ENCODE measurements around the gene ADAR.
"Not testable (repeated sequence)": the region's sequence is repeated elsewhere in the genome, so short reads cannot be mapped to it uniquely, and the experiment has no call there.

Gene ADAR, protein sequence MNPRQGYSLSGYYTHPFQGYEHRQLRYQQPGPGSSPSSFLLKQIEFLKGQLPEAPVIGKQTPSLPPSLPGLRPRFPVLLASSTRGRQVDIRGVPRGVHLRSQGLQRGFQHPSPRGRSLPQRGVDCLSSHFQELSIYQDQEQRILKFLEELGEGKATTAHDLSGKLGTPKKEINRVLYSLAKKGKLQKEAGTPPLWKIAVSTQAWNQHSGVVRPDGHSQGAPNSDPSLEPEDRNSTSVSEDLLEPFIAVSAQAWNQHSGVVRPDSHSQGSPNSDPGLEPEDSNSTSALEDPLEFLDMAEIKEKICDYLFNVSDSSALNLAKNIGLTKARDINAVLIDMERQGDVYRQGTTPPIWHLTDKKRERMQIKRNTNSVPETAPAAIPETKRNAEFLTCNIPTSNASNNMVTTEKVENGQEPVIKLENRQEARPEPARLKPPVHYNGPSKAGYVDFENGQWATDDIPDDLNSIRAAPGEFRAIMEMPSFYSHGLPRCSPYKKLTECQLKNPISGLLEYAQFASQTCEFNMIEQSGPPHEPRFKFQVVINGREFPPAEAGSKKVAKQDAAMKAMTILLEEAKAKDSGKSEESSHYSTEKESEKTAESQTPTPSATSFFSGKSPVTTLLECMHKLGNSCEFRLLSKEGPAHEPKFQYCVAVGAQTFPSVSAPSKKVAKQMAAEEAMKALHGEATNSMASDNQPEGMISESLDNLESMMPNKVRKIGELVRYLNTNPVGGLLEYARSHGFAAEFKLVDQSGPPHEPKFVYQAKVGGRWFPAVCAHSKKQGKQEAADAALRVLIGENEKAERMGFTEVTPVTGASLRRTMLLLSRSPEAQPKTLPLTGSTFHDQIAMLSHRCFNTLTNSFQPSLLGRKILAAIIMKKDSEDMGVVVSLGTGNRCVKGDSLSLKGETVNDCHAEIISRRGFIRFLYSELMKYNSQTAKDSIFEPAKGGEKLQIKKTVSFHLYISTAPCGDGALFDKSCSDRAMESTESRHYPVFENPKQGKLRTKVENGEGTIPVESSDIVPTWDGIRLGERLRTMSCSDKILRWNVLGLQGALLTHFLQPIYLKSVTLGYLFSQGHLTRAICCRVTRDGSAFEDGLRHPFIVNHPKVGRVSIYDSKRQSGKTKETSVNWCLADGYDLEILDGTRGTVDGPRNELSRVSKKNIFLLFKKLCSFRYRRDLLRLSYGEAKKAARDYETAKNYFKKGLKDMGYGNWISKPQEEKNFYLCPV

DNA sequence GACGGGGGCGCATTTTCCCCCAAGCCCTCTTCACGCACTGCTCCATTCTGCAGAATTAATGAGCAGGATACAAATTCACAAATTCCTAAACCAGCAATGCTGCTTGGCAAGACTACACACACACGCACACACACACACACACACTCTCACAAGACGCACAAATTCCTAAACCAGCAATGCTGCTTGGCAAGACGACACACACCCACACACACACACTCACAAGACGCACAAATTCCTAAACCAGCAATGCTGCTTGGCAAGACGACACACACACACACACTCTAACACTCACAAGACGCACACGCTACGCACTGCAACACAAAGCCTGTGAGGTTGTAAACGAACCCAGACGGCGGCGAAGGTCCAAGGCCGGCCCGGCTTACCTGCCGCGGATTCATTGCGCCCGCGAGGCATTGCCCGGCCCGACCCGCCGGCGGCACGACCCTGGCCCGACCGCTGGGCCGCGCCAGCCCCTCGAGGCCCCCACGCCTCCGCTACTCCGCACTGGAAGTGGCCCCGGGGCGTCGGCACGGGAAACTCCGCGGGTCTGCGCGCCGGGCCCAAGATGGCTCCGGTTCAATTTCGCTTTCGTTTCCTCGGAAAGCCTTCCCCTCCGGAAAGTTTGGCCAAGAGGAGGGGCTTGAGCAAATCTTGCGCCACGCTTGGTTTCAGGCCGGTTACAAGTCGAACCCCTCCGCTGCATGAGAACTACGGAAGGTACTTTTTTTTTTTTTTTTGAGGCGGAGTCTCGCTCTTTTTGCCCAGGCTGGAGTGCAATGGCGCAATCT, at the start of gene ADAR:
Gene ADAR (minus strand): TSS at position 578 of the 788 bp plus-strand sequence. CDS start 180 bp downstream, at position 398.
- no peaks in the 10 kb centered on the region for H3K9me3 Mint-ChIP-seq
- peaks cover 74% of the 10 kb centered on the region for H3K4me1 Mint-ChIP-seq
- ATAC-seq (peak; percentile 90), DNase-seq (ENCODE audit: low spot score in 2 of 2) (peak; percentile 77 to 97)
- peaks cover 58% of the 10 kb centered on the region for H3K36me3 Mint-ChIP-seq
- peak within 1 kb of the TSS; percentile 99 for H3K27ac Mint-ChIP-seq
- peak within 1 kb of the TSS; percentile 87 for H3K4me3 Mint-ChIP-seq

DNA sequence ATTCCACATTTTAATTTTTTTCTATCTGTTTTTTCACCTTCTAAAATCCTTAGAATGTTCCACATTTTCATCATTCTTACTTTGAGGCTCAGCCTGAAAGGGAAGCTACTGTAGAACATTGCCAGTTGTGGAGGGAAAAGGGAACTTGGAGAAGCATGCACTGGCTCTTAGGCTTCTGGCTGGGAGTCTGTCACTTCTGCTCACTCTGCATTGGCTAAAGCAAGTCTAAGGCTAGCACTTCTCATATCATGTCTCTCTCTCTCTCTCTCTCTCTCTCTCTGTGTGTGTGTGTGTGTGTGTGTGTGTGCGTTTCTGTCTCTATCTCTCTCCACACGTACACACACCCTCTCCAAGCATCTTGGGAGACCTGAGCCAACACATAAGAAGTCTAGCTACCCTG, 49.6 kb upstream of the ADAR start:
- H3K4me1 Mint-ChIP-seq = no peaks in the 10 kb centered on the region
- H3K4me3 Mint-ChIP-seq = no peak overlapping the region
- no peak overlapping the region for H3K27ac Mint-ChIP-seq
- H3K36me3 Mint-ChIP-seq = no peaks in the 10 kb centered on the region
- no peaks in the 10 kb centered on the region for H3K9me3 Mint-ChIP-seq
- ATAC-seq = no peak
- DNase-seq (ENCODE audit: low spot score in 2 of 2) = no peak

DNA sequence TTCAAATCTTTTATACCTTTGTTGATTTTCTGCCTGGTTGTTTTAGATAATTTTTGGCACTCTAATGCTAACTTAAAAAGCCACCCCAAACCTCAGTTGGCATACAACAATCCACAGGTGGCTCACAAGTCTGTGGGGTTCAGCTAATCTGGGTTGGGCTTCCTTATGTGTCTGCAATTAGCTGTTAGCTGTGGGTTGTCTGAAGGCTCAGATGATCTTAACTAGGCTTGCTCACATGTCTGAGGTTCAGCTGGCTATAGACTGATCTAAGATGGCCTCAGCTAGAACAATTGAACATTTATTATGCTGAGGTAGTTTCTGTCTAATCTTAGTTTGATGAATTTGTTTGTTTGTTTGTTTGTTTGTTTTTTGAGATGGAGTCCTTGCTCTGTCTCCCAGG, 44.9 kb upstream of the ADAR start:
- DNase-seq (ENCODE audit: low spot score in 2 of 2) (no peak), ATAC-seq (no peak)
- H3K4me1 Mint-ChIP-seq = no peaks in the 10 kb centered on the region
- no peak overlapping the region for H3K27ac Mint-ChIP-seq
- H3K36me3 Mint-ChIP-seq = no peaks in the 10 kb centered on the region
- no peaks in the 10 kb centered on the region for H3K9me3 Mint-ChIP-seq
- H3K4me3 Mint-ChIP-seq = no peak overlapping the region

DNA sequence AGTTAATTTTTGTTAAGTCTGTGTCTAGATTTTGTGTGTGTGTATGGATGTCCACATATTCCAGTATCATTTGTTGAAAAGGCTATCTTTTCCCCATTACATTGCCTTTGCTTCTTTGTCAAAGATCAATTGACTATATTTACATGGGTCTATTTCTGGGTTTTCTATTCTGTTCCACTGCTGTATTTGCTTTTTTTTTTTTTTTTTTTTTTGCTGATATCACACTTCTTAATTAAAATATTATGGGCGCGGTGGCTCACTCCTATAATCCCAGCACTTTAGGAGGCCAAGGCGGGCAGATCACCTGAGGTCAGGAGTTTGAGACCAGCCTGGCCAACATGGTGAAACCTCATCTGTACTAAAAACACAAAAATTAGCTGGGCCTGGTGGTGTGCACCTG, 36.7 kb upstream of the ADAR start:
- not testable (repeated sequence) for DNase-seq (ENCODE audit: low spot score in 2 of 2); H3K27ac Mint-ChIP-seq; H3K36me3 Mint-ChIP-seq; H3K4me1 Mint-ChIP-seq; H3K4me3 Mint-ChIP-seq; ATAC-seq; H3K9me3 Mint-ChIP-seq

DNA sequence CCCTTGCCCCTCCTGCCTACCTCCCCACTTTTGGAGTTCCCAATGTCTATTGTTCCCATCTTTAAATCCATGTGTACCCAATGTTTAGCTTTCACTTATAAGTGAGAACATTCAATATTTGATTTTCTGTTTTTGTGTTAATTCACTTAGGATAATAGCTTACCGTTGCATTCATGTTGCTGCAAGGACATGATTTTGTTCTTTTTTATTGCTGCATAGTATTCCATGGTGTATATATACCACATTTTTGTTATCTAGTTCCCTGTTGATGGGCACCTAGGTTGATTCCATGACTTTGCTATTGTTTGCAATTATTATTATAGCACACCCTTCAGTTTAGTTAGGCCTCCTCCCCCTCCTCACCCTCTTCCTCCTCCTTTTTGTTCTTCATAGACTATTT, 33.5 kb upstream of the ADAR start:
- H3K9me3 Mint-ChIP-seq = peaks cover 6% of the 10 kb centered on the region
- no peak overlapping the region for H3K27ac Mint-ChIP-seq
- ATAC-seq (no peak), DNase-seq (ENCODE audit: low spot score in 2 of 2) (no peak)
- no peak overlapping the region for H3K4me3 Mint-ChIP-seq
- H3K4me1 Mint-ChIP-seq = no peaks in the 10 kb centered on the region
- no peaks in the 10 kb centered on the region for H3K36me3 Mint-ChIP-seq

DNA sequence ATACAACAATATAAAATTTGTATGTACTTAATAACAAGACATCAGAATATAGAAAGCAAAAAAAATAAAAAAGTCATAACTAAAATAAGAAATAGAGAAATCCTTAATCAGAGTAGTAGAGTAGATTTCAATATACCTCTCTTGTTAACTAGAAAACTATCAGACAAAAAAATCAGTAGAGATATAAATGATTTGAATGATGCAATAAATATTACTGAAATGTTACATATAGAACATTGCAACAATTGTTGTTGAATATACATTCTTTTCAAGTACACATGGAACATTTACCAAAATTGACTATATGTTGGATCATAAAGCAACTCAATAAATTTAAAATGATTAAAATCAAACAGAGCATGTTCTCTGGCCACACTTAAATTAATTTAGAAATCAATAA, 31.9 kb upstream of the ADAR start:
- Mint-ChIP-seq H3K9me3 (peaks cover 6% of the 10 kb centered on the region), H3K4me1 (no peaks in the 10 kb centered on the region)
- ATAC-seq = no peak

DNA sequence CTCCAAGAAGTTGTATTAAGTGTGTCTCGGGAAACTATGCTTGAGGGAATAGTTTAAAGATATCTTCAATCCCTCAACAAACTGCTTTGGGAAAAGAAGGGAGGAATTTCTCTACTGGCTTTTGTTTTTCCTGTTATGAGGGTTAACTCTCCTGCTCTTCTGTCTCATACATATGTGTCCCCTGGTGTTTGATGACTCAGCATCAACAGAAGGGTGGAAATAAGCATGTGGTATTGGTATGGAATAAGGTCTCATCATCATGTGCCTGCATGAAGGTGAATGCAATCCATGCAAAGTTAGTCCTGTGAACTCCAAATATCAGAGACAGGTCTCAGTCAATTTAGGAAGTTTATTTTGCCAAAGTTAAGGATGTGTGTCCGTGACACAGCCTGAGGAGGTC, 27.2 kb upstream of the ADAR start:
- H3K4me1 Mint-ChIP-seq = no peaks in the 10 kb centered on the region
- H3K9me3 Mint-ChIP-seq = peaks cover 6% of the 10 kb centered on the region
- ATAC-seq (no peak), DNase-seq (ENCODE audit: low spot score in 2 of 2) (no peak)
- no peak overlapping the region for H3K4me3 Mint-ChIP-seq
- no peaks in the 10 kb centered on the region for H3K36me3 Mint-ChIP-seq
- H3K27ac Mint-ChIP-seq = no peak overlapping the region

More for the DNA sequence above, 31.9 kb upstream of the ADAR start:
- Mint-ChIP-seq H3K27ac (no peak overlapping the region), H3K4me3 (no peak overlapping the region), H3K36me3 (no peaks in the 10 kb centered on the region)
- no peak for DNase-seq (ENCODE audit: low spot score in 2 of 2)

DNA sequence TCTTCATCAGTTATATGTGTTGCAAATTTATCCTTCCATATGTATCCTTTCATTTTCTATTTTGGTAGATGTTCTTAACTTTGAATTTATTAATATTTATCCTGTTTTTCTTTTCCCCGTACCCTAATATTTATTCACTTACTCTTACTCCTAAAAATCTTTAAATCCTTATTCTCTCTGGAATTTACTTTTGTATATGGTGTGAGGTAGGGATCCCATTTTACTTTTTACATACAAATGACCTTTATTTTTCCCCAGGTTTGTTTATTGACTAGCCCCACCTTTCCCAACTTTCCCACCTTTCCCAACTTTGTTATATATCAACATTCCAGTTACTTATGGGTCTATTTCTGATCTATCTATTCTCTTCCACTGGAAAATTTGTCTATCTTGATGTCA, 21.7 kb upstream of the ADAR start:
- no peak for ATAC-seq
- DNase-seq (ENCODE audit: low spot score in 2 of 2) = no peak
- no peak overlapping the region for H3K27ac Mint-ChIP-seq
- H3K9me3 Mint-ChIP-seq = peaks cover 6% of the 10 kb centered on the region
- peaks cover 23% of the 10 kb centered on the region for H3K4me1 Mint-ChIP-seq
- H3K4me3 Mint-ChIP-seq = no peak overlapping the region
- H3K36me3 Mint-ChIP-seq = peaks cover 28% of the 10 kb centered on the region

DNA sequence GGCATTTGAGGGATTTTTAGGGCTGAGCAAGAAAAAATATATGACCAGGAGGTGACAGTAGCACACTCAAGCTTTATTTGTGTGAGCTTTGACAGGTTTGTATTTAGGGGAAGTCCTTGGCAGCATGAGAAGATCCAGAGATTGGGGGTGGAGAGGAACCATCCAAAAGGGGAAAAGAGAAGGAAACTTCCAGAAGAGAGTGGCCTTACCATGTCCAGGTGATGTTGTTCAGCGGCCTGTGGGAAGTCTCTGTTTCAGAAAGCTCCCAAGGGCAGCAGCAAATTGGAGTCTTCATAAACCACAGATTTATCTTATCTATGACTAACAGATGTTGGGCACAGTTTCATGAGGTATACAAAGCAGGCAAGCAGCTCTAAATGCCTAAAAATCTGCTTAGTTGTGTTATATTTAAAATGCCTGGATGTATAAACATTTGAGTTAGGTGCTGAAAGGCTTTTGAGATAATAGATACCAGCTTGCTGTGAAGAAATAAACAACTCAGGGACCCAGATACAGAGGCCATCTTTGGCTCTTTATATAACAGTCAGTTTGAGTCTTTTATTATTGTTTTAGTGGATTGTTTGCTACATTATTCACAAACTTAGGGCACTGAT, 21.2 kb upstream of the ADAR start:
- Mint-ChIP-seq H3K27ac (peak overlapping the region; percentile 96), H3K36me3 (peaks cover 33% of the 10 kb centered on the region), H3K4me1 (peaks cover 23% of the 10 kb centered on the region), H3K4me3 (peak overlapping the region; percentile 94), H3K9me3 (peaks cover 6% of the 10 kb centered on the region)
- ATAC-seq = no peak
- DNase-seq (ENCODE audit: low spot score in 2 of 2) = no peak

DNA sequence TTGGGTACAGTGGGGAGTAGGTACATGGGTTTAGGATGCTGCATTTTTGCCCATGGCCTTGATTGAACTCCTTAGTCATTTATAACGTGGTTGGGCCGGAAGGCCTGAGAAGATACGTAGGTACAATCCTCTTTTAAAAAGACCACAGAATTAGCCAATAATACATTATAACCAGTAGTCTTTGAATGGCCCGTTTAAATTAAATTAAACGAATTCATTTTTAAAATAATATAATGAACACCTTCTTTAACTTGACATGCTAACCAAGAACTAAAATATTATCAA, 20.1 kb upstream of the ADAR start:
- H3K4me1 Mint-ChIP-seq = peaks cover 26% of the 10 kb centered on the region
- H3K27ac Mint-ChIP-seq = peak overlapping the region; percentile 96
- peaks cover 6% of the 10 kb centered on the region for H3K9me3 Mint-ChIP-seq
- DNase-seq (ENCODE audit: low spot score in 2 of 2) = no peak
- peak overlapping the region; percentile 94 for H3K4me3 Mint-ChIP-seq
- peaks cover 42% of the 10 kb centered on the region for H3K36me3 Mint-ChIP-seq
- ATAC-seq = no peak

DNA sequence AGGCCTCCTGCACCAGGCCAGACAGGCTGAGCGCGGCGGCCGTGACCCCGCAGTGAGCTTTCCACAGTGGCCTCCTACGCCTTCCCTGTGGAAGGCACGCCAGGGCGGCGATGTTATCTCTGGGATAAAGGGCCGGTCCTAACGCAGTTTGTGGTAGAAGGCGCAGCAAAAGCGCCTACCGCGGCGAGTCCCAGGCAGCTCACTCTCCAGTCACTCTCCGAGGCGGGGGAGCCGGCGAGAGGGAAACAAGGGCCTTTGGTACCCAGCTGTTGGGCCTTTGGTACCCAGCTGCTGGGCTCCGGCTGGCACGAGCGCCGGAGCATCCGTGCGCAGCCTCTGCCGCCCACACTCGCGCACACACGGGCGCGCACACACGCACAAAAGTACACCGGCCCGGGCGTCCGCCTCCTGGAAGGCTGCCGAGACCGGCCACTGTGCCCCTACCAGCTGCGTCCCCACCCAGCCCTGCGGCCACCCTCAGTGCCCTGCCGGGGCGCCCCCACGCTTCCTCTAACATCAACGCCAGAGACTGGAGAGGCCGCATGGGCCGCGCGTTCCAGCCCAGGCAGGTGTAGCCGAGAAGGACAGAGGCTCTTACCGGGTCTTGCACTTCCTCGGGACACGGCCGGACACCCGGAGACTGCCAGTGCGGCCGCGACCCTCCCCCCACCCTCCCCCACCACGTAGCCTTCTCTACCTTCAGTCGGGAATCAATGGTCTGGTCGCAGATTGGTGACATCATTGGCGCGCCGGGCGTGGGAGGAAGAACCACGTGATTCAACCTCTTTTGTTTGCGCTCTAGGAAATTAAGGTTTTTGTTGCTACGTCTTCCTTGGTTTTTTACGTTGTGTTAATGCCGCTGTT, 19.5 kb upstream of the ADAR start:
- peak; percentile 80 for ATAC-seq
- H3K36me3 Mint-ChIP-seq = peaks cover 43% of the 10 kb centered on the region
- H3K4me3 Mint-ChIP-seq = peak overlapping the region; percentile 94
- peak; percentile 91 to 96 for DNase-seq (ENCODE audit: low spot score in 2 of 2)
- peak overlapping the region; percentile 96 for H3K27ac Mint-ChIP-seq
- peaks cover 31% of the 10 kb centered on the region for H3K4me1 Mint-ChIP-seq
- H3K9me3 Mint-ChIP-seq = peaks cover 6% of the 10 kb centered on the region

DNA sequence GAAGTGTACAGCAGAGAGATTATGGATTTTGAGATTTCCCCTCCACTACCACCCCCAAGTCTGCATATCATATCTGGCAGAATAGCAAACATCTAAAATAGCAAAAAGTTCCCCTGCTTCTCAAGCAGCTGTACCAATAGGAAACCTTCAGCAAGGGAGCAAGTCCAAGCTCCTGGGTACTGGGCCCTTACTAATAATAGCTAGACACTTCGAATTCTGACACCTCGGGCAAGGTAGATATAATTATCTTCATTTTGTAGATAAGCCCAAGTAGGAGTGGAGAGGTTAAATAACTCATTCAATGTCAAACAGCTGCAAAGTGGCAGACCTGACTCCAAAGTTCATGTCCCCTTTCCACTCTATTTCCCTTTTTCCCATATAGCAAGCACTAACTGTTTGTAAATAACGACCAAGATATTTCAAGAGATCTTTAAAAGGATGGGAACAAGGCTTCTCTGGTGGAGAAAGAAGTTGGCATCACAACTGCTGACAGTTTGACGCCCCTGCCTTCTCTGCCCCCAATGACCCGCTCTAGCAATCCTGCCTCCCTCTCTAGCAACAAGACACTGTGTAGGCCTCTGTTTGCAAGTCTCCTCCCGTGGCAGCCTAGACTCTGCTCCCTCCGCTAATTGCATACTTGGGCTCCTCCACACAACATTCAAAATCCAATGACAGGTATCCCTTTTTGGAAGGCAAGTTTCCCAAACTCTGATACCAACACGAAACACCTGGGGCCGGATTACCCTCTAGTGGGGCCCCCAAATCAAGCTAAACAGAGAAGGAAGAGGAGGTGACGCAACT, 18.7 kb upstream of the ADAR start:
- ATAC-seq = peak; percentile 49
- H3K27ac Mint-ChIP-seq = peak overlapping the region; percentile 96
- H3K36me3 Mint-ChIP-seq = peaks cover 51% of the 10 kb centered on the region
- H3K9me3 Mint-ChIP-seq = peaks cover 6% of the 10 kb centered on the region
- peak in 1 of 2 donors; percentile 75 for DNase-seq (ENCODE audit: low spot score in 2 of 2)
- peaks cover 36% of the 10 kb centered on the region for H3K4me1 Mint-ChIP-seq
- peak overlapping the region; percentile 94 for H3K4me3 Mint-ChIP-seq
